Right atrium auricular region (tissue), 2 donors: ENCODE data around the gene NFS1. TPM values are rescaled to one million over a fixed set of nuclear protein-coding genes. Genes with fewer than 3 reads are reported as not detected.
"Not testable (repeated sequence)": the region's sequence is repeated elsewhere in the genome, so short reads cannot be mapped to it uniquely, and the experiment has no call there.

Experiments used
- DNase-seq: peaks from one replicate; pipeline ENCODE4 v3.0.0-alpha.2; 2019; ENCODE audit warnings: low spot score
- H3K27ac ChIP-seq, 2 donors: fragments of 200-600 bp; sonication (generic); 1 replicate in 1 of 2; 2 replicates in 1 of 2; pipeline ENCODE4 v1.5.1; 2016 to 2019
- H3K27me3 ChIP-seq, 2 donors: fragments of 200-600 bp; sonication (generic); one replicate each; pipeline versions ENCODE4 v1.5.1 to v1.6.0; 2017 to 2019
- H3K36me3 ChIP-seq: fragments of 200-600 bp; sonication (generic); one replicate; pipeline ENCODE4 v1.5.1; 2016
- H3K4me1 ChIP-seq, 2 donors: fragments of 200-600 bp; sonication (generic); one replicate each; pipeline versions ENCODE4 v1.5.1 to v1.6.0; 2017 to 2019
- H3K4me3 ChIP-seq, 2 donors: fragments of 200-600 bp; sonication (generic); 1 replicate in 1 of 2; 2 replicates in 1 of 2; pipeline ENCODE4 v1.5.1; 2017 to 2019; ENCODE audit warnings: mild to moderate bottlenecking in 1 of 2, moderate library complexity in 1 of 2
- H3K9me3 ChIP-seq, 2 donors: fragments of 200-600 bp; sonication (generic); one replicate each; pipeline ENCODE4 v1.5.1; 2019
- total RNA-seq, 2 donors: library from RNA; depleted of rRNA; stranded (reverse); fragments of >200 nt; gene quantifications; one replicate each; pipeline ENCODE4 v1.1.0, GENCODE V29; 2016
- TF ChIP-seq, protein P1 (sequence below), 2 donors: fragments of 200-600 bp; sonication (generic); IDR thresholded peaks; one replicate each; pipeline ENCODE4 v1.5.1; 2019; ENCODE audit warnings: antibody characterized with exemption in 2 of 2

Gene NFS1
- total RNA-seq, result 10 to 100 TPM; 24.6 to 38.7 TPM

GRCh38 chr20:35699127-35699956 is at the start of gene NFS1, which contains the start of gene ROMO1:
Gene NFS1 (minus strand): TSS chr20:35699352. CDS start chr20:35699288, 64 bp downstream.
Gene ROMO1 (plus strand): TSS chr20:35699405. CDS start chr20:35699633, 228 bp downstream.
- H3K27me3 ChIP-seq, result no peaks in the 10 kb centered on the region
- peaks cover 47% of the 10 kb centered on the region for H3K36me3 ChIP-seq
- TF ChIP-seq, protein P1, sequence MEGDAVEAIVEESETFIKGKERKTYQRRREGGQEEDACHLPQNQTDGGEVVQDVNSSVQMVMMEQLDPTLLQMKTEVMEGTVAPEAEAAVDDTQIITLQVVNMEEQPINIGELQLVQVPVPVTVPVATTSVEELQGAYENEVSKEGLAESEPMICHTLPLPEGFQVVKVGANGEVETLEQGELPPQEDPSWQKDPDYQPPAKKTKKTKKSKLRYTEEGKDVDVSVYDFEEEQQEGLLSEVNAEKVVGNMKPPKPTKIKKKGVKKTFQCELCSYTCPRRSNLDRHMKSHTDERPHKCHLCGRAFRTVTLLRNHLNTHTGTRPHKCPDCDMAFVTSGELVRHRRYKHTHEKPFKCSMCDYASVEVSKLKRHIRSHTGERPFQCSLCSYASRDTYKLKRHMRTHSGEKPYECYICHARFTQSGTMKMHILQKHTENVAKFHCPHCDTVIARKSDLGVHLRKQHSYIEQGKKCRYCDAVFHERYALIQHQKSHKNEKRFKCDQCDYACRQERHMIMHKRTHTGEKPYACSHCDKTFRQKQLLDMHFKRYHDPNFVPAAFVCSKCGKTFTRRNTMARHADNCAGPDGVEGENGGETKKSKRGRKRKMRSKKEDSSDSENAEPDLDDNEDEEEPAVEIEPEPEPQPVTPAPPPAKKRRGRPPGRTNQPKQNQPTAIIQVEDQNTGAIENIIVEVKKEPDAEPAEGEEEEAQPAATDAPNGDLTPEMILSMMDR (IDR thresholded peaks at IDR 0.05), result peak in 1 of 2 donors; percentile 58
- no peaks in the 10 kb centered on the region for H3K9me3 ChIP-seq
- DNase-seq, result peak; percentile 80
- peaks cover 0 to 30% of the 10 kb centered on the region in 2 donors for H3K4me1 ChIP-seq
- peak within 1 kb of the TSS; percentile 91 to 95 for H3K27ac ChIP-seq
- H3K4me3 ChIP-seq, result peak within 1 kb of the TSS; percentile 84 to 90

DNA sequence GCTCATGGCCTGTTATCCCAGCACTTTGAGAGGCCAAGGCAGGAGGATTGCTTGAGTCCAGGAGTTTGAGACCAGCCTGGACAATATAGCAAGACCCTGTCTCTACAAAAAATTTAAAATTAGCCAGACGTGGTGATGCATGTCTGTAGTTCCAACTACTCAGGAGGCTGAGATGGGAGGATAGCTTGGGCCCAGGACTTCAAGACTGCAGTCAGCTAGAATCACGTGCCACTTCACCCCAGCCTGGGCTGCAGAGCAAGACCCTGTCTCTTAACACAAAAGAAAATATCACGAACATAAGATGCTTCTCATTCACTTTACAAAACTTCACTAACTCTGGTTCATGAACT is 45.3 kb upstream of the NFS1 start:
- not testable (repeated sequence) for H3K4me3 ChIP-seq, H3K27me3 ChIP-seq, DNase-seq, H3K9me3 ChIP-seq
- peak overlapping the region; percentile 94 to 95 for H3K27ac ChIP-seq
- peaks cover 14% of the 10 kb centered on the region for H3K36me3 ChIP-seq
- peaks cover 0 to 20% of the 10 kb centered on the region in 2 donors for H3K4me1 ChIP-seq

- H3K27me3 ChIP-seq, result no peaks in the 10 kb centered on the region
- no peaks in the 10 kb centered on the region for H3K9me3 ChIP-seq
- peak overlapping the region in 1 of 2 donors; percentile 4 for H3K4me3 ChIP-seq
- no peak for DNase-seq
- H3K36me3 ChIP-seq, result peaks cover 19% of the 10 kb centered on the region
- TF ChIP-seq, protein P1 (IDR thresholded peaks at IDR 0.05), result no peak
- peak overlapping the region; percentile 94 to 95 for H3K27ac ChIP-seq
- peaks cover 0 to 26% of the 10 kb centered on the region in 2 donors for H3K4me1 ChIP-seq
These were observed 44.7 kb upstream of the NFS1 start for GRCh38 chr20:35743693-35744491.

GRCh38 chr20:35742741-35743523 is 43.8 kb upstream of the NFS1 start:
- H3K4me3 ChIP-seq, result peak overlapping the region; percentile 48 to 86
- peak overlapping the region; percentile 94 to 95 for H3K27ac ChIP-seq
- H3K27me3 ChIP-seq, result no peaks in the 10 kb centered on the region
- TF ChIP-seq, protein P1 (IDR thresholded peaks at IDR 0.05), result no peak
- no peak for DNase-seq
- peaks cover 29% of the 10 kb centered on the region for H3K36me3 ChIP-seq
- H3K9me3 ChIP-seq, result no peaks in the 10 kb centered on the region
- peaks cover 0 to 36% of the 10 kb centered on the region in 2 donors for H3K4me1 ChIP-seq

- TF ChIP-seq, protein P1 (IDR thresholded peaks at IDR 0.05), result peak in 1 of 2 donors; percentile 45
- Histone ChIP-seq H3K27me3 (no peaks in the 10 kb centered on the region), H3K4me1 (peaks cover 0 to 43% of the 10 kb centered on the region in 2 donors), H3K9me3 (no peaks in the 10 kb centered on the region), H3K36me3 (peaks cover 37% of the 10 kb centered on the region), H3K27ac (peak within 1 kb of the TSS; percentile 99 to 100), H3K4me3 (peak within 1 kb of the TSS; percentile 86 to 89)
- DNase-seq, result peak; percentile 100
These were observed 43.0 kb upstream of the NFS1 start, which contains the start of gene RBM39 for GRCh38 chr20:35741892-35742740. Gene RBM39 (minus strand): TSS chr20:35742260. CDS start chr20:35740874, 1,386 bp downstream.
